ENCODE results near the gene BASP1.

- TF ChIP-seq, protein P1, sequence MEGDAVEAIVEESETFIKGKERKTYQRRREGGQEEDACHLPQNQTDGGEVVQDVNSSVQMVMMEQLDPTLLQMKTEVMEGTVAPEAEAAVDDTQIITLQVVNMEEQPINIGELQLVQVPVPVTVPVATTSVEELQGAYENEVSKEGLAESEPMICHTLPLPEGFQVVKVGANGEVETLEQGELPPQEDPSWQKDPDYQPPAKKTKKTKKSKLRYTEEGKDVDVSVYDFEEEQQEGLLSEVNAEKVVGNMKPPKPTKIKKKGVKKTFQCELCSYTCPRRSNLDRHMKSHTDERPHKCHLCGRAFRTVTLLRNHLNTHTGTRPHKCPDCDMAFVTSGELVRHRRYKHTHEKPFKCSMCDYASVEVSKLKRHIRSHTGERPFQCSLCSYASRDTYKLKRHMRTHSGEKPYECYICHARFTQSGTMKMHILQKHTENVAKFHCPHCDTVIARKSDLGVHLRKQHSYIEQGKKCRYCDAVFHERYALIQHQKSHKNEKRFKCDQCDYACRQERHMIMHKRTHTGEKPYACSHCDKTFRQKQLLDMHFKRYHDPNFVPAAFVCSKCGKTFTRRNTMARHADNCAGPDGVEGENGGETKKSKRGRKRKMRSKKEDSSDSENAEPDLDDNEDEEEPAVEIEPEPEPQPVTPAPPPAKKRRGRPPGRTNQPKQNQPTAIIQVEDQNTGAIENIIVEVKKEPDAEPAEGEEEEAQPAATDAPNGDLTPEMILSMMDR (IDR thresholded peaks at IDR 0.05), result no peak
- TF ChIP-seq POLR2A (IDR thresholded peaks at IDR 0.05), result no peak
Measured at GRCh38 chr5:17192191-17192590, 25.2 kb upstream of the BASP1 start.
